ENCODE measurements around the gene IGFBPL1.

DNA sequence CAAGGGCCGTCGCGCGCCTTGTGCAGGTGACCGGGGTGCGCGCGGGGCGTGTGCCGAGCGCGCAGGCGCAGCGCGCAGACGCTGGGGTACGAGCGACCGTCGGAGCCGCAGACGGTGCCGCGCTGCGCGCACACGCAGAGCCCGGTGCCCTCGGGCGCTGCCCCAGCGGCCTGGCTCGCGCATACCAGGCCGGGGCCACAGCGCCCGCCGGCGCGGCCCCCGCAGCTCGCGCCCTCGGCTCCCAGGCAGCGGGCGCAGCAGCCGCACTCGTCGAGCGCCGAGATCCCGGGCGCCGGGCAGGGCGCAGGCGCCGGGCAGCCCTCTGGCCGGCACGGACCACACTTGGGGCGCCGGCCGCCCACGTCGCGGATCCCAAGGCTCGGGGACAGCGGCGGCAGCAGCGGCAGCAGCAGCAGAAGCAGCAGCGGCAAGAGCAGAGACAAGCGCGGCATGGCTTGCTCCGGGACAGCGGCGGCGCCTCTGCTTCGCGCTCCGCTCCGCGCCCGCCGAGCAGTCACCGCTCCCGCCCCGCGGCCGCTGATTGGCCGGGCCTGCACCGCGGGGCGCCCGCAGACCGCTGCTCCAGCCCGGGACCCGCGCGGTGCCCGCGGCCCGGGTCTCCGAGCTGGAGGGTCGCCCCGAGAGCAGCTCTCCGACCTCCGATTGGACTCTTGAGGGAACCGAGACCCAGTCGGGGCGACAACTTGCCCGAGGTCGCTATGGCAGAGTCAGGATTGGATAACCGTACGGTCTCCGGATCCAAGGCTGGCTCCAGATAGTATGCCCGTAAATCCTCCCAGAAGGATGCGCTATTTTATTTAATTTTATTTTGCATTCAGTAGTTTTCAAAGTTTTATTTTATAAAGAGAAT is at the start of gene IGFBPL1:
- TF ChIP-seq, protein P1, sequence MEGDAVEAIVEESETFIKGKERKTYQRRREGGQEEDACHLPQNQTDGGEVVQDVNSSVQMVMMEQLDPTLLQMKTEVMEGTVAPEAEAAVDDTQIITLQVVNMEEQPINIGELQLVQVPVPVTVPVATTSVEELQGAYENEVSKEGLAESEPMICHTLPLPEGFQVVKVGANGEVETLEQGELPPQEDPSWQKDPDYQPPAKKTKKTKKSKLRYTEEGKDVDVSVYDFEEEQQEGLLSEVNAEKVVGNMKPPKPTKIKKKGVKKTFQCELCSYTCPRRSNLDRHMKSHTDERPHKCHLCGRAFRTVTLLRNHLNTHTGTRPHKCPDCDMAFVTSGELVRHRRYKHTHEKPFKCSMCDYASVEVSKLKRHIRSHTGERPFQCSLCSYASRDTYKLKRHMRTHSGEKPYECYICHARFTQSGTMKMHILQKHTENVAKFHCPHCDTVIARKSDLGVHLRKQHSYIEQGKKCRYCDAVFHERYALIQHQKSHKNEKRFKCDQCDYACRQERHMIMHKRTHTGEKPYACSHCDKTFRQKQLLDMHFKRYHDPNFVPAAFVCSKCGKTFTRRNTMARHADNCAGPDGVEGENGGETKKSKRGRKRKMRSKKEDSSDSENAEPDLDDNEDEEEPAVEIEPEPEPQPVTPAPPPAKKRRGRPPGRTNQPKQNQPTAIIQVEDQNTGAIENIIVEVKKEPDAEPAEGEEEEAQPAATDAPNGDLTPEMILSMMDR (IDR thresholded peaks at IDR 0.05): no peak
- TF ChIP-seq ZFX (IDR thresholded peaks at IDR 0.05; ENCODE audit: borderline replicate concordance): no peak
